GM13977 (cell line): ENCODE results near the gene DTYMK.

ENCODE experiments used
- DNase-seq: peaks from one replicate; pipeline ENCODE4 v3.0.0; 2012; ENCODE audit warnings: low spot score
- CTCF ChIP-seq: IDR thresholded peaks from 2 replicates; pipeline ENCODE4 v1.5.1; 2012; ENCODE audit warnings: mild to moderate bottlenecking, control low read depth; ENCODE audit not compliant: insufficient read depth; ENCODE audit errors: extremely low read depth, missing control alignments
- in situ Hi-C: fragments of 300-500 bp; cut with MboI; formaldehyde crosslinking; loops from one replicate; pipeline ENCODE4 v1.12.0; 2022; ENCODE audit warnings: low sequenced_read_pairs, low pct_unique_long_range_greater_than_20kb, mixed read lengths, inconsistent platforms; ENCODE audit not compliant: unreplicated experiment

The DTYMK gene

GRCh38 chr2:241660593-241661213 lies 25.9 kb downstream of the DTYMK start:
- DNase-seq: no peak
- TF ChIP-seq CTCF: no peak
- in situ Hi-C loops: no loop called here

GRCh38 chr2:241659150-241659739 lies 27.4 kb downstream of the DTYMK start:
- in situ Hi-C loops: no loop called here
- peak; percentile 54 for TF ChIP-seq CTCF
- no peak for DNase-seq

- DNase-seq: no peak
- in situ Hi-C loops: no loop called here
- TF ChIP-seq CTCF: no peak
These were observed 28.3 kb downstream of the DTYMK start for GRCh38 chr2:241658296-241658695.

GRCh38 chr2:241657786-241658254 lies 28.8 kb downstream of the DTYMK start:
- no peak for DNase-seq
- TF ChIP-seq CTCF: no peak
- in situ Hi-C loops: no loop called here

- DNase-seq: no peak
- TF ChIP-seq CTCF: no peak
- in situ Hi-C loops: no loop called here
These were observed 30.3 kb downstream of the DTYMK start for GRCh38 chr2:241656190-241656741.

- in situ Hi-C loops: no loop called here
- DNase-seq: no peak
- TF ChIP-seq CTCF: no peak
These were observed 31.0 kb downstream of the DTYMK start for GRCh38 chr2:241655516-241656189.
